CD8-positive, alpha-beta memory T cell (primary cell): ENCODE measurements around the gene PRKG1. TPM values are rescaled to one million over a fixed set of nuclear protein-coding genes. Genes with fewer than 3 reads are reported as not detected.

Experiments used
- CTCF ChIA-PET: fragments of 350-600 bp; sonication (Branson Sonifier 250); formaldehyde crosslinking; loops from one replicate; lab custom pipeline; 2021; ENCODE audit warnings: antibody characterized with exemption; lab: Charles Lee
- POLR2A ChIA-PET: fragments of 350-600 bp; sonication (Branson Sonifier 250); formaldehyde crosslinking; loops from one replicate; lab custom pipeline; 2021; ENCODE audit warnings: antibody characterized with exemption; lab: Charles Lee
- DNase-seq, 5 donors: peaks; one replicate each; pipeline versions ENCODE4 v3.0.0 to v3.0.0-alpha.2; 2020 to 2022; ENCODE audit warnings: mixed read lengths in 1 of 5
- H3K27ac ChIP-seq: one replicate; pipeline ENCODE4 v1.7.0; 2013; ENCODE audit warnings: low read depth, mild to moderate bottlenecking, low read length, moderate library complexity
- H3K27me3 ChIP-seq: 2 replicates; pipeline ENCODE4 v1.7.0; 2013; ENCODE audit warnings: low read length, mild to moderate bottlenecking; ENCODE audit not compliant: insufficient read depth, poor library complexity, severe bottlenecking
- H3K36me3 ChIP-seq: 2 replicates; pipeline ENCODE4 v1.7.0; 2013; ENCODE audit warnings: mild to moderate bottlenecking, low read length, moderate library complexity; ENCODE audit not compliant: insufficient read depth
- H3K4me1 ChIP-seq: 2 replicates; pipeline ENCODE4 v1.7.0; 2013; ENCODE audit warnings: mild to moderate bottlenecking, low read length, moderate library complexity; ENCODE audit not compliant: insufficient read depth
- H3K4me3 ChIP-seq: 2 replicates; pipeline ENCODE4 v1.7.0; 2013; ENCODE audit warnings: mild to moderate bottlenecking, low read length
- H3K9me3 ChIP-seq: 2 replicates; pipeline ENCODE4 v1.7.0; 2013; ENCODE audit warnings: mild to moderate bottlenecking, low read length
- H3K27ac Mint-ChIP-seq, 8 donors: one replicate each; pipeline ENCODE4 v1.8.0; 2020 to 2021; ENCODE audit warnings: mixed read lengths in 8 of 8, mild to moderate bottlenecking in 6 of 8, inconsistent platforms in 3 of 8, moderate library complexity in 3 of 8
- H3K27me3 Mint-ChIP-seq, 2 donors: one replicate each; pipeline ENCODE4 v1.8.0; 2020 to 2021; ENCODE audit warnings: mixed read lengths in 2 of 2, mild to moderate bottlenecking in 1 of 2, moderate library complexity in 1 of 2
- H3K36me3 Mint-ChIP-seq, 3 donors: one replicate each; pipeline ENCODE4 v1.8.0; 2020 to 2021; ENCODE audit warnings: mixed read lengths in 3 of 3, inconsistent platforms in 1 of 3, mild to moderate bottlenecking in 1 of 3
- H3K4me1 Mint-ChIP-seq, 3 donors: one replicate each; pipeline ENCODE4 v1.8.0; 2020 to 2021; ENCODE audit warnings: mixed read lengths in 3 of 3, inconsistent platforms in 1 of 3, mild to moderate bottlenecking in 1 of 3
- H3K4me3 Mint-ChIP-seq, 7 donors: one replicate each; pipeline ENCODE4 v1.8.0; 2020 to 2021; ENCODE audit warnings: mixed read lengths in 7 of 7, mild to moderate bottlenecking in 6 of 7, moderate library complexity in 4 of 7, inconsistent platforms in 2 of 7
- H3K9me3 Mint-ChIP-seq, 5 donors: one replicate each; pipeline ENCODE4 v1.8.0; 2020 to 2022; ENCODE audit warnings: mixed read lengths in 5 of 5, mild to moderate bottlenecking in 3 of 5, moderate library complexity in 2 of 5, inconsistent platforms in 1 of 5
- polyA plus RNA-seq: library from polyadenylated mRNA; unstranded; fragments of 300-500 nt; fragmentation: Illumina TruSeq; gene quantifications from one replicate; pipeline ENCODE4 v1.2.3, GENCODE V29; 2021
- total RNA-seq, 2 experiments: library from RNA; stranded (reverse); gene quantifications; one replicate each; pipeline ENCODE4 v1.2.3, GENCODE V29; 2021

Gene PRKG1
- total and polyA plus RNA-seq, 3 experiments from 2014 or later, result not detected

DNA sequence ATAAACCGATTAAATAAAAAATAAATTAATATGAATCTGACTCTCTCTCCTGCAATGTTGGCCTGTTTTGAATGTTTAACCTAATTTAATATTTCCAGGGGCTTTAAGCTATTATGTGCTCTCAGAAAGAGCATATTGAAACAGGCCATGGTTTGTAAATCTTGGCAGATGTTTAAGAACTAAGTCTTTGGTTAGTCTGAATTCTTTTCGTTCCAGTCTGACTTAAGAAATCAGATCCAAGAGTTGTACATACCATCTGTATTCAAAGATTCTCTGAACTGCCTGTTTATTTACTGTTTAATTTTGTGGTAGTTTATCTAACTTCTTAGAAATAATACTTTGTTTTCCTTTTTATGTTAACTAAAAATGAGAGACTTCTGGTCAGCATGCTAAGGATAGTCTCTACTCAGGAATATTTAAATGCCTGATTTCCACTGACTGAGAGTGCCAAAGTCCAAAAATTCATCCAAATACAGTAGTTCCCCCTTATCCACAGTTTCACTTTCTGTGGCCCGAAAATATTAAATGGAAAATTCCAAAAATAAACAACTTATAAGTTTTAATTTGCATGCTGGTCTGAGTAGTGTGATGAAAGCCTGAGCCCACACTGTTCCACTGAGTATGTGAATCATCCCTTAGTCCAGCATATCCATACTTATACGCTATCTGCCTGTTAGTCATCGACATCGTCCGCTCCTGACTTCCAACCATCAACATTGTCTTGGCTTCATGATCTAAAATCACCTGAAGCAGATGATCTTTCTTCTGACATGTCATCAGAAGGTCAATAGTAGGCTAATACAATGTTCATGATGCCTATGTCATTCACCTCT lies 863.2 kb downstream of the PRKG1 start:
- CTCF ChIA-PET, result no interaction called here

DNA sequence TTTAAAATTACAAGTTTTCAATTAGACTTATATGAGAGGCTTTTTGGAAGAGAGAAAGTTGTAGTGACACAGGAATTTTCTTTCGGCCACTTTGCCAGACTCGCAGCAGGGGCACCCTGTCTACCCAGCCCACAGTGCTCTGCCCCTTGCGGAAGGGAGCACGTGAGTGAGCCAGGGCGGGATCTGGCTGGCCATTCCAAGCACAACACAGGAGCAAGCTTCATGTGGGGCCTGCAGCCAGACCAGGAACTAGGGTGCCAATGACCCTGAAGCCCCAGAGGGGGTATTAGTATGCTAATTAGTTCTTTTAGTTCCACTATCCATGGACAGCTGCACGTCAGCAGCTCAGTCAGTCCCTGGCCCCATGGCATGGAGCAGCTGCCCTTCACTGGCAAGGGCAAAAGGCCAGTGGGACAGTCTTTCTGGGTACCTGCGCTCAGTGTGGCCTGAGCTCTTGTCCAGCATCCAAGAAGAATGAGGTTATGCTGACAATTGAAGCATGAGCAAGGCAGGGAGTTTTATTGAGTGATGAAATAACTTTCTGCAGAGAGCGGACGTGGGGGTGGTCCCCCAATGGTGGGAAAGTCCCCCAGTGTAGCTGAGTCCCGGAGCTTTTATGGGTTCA lies 876.2 kb downstream of the PRKG1 start:
- Mint-ChIP-seq H3K4me3 (no peak overlapping the region), H3K9me3 (no peaks in the 10 kb centered on the region), H3K4me1 (no peaks in the 10 kb centered on the region), H3K36me3 (no peaks in the 10 kb centered on the region), H3K27me3 (no peaks in the 10 kb centered on the region), H3K27ac (no peak overlapping the region)
- Histone ChIP-seq H3K9me3 (no peaks in the 10 kb centered on the region), H3K27ac (no peak overlapping the region), H3K4me3 (no peak overlapping the region), H3K27me3 (no peaks in the 10 kb centered on the region), H3K4me1 (no peaks in the 10 kb centered on the region), H3K36me3 (no peaks in the 10 kb centered on the region)
- ChIA-PET POLR2A (no interaction called here), CTCF (no interaction called here)
- no peak for DNase-seq

More for the DNA sequence above, 863.2 kb downstream of the PRKG1 start:
- no peaks in the 10 kb centered on the region for H3K4me1 Mint-ChIP-seq
- DNase-seq, result no peak
- no peak overlapping the region for H3K27ac ChIP-seq
- no peak overlapping the region for H3K27ac Mint-ChIP-seq
- POLR2A ChIA-PET, result no interaction called here
- H3K4me1 ChIP-seq, result no peaks in the 10 kb centered on the region
- no peaks in the 10 kb centered on the region for H3K36me3 ChIP-seq
- no peak overlapping the region for H3K4me3 ChIP-seq
- no peaks in the 10 kb centered on the region for H3K9me3 ChIP-seq
- H3K27me3 Mint-ChIP-seq, result no peaks in the 10 kb centered on the region
- no peak overlapping the region for H3K4me3 Mint-ChIP-seq
- no peaks in the 10 kb centered on the region for H3K27me3 ChIP-seq
- H3K9me3 Mint-ChIP-seq, result peaks cover 0 to 1% (median 0%) of the 10 kb centered on the region in 5 donors
- H3K36me3 Mint-ChIP-seq, result no peaks in the 10 kb centered on the region

DNA sequence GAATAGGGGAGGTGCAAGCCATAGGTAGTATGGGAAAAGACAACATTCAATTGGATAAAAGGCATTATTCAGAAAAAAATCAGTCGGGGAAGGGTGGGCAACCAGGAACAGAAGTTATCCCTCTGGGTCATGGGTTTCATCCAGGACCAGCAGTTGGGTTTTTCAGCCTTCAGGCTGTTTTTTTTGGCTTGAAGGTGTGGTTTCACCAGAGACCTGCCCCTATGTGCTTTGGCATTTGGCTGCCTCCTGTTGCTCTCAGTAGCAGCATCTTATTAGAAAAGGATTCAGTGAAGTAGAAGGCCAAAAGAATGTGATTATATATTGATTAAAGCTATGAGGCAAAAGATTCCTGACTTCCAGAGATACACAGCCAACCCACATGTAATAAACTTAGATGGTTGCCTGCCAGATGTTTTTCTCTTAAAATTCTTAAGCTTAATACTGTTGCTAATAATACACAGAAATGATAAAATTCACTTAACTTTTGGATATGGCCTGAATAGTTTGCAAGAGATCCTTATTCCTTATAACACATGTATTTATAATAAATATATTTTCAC lies 876.8 kb downstream of the PRKG1 start:
- ChIA-PET POLR2A (no interaction called here), CTCF (no interaction called here)
- no peak overlapping the region for H3K27ac Mint-ChIP-seq

DNA sequence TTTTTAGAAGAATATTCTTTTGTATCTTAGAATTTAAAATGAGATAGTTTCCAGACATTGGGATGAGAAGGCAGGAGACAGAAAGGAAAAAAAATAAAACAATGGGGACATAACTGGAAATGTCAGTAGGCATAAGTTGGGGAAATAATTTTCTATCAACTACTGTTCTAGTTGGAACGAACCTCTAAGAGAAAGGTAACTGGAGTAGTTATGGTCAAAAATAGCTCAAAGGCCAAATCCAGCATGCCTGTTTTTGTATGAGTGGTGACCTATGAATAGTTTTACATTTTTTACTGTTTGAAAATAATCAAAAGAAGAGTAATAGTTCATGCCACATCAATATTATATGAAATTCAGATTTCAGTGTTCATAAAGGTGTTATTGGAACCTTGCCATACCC lies 877.3 kb downstream of the PRKG1 start:
- Mint-ChIP-seq H3K9me3 (no peaks in the 10 kb centered on the region), H3K27ac (no peak overlapping the region), H3K4me1 (no peaks in the 10 kb centered on the region), H3K27me3 (no peaks in the 10 kb centered on the region), H3K36me3 (no peaks in the 10 kb centered on the region), H3K4me3 (no peak overlapping the region)
- ChIA-PET POLR2A (no interaction called here), CTCF (no interaction called here)
- no peak for DNase-seq
- Histone ChIP-seq H3K36me3 (no peaks in the 10 kb centered on the region), H3K4me1 (no peaks in the 10 kb centered on the region), H3K9me3 (no peaks in the 10 kb centered on the region), H3K27ac (no peak overlapping the region), H3K27me3 (no peaks in the 10 kb centered on the region), H3K4me3 (no peak overlapping the region)

More for the DNA sequence above, 876.8 kb downstream of the PRKG1 start:
- H3K4me1 Mint-ChIP-seq, result no peaks in the 10 kb centered on the region
- DNase-seq, result no peak
- no peaks in the 10 kb centered on the region for H3K9me3 Mint-ChIP-seq
- H3K27me3 Mint-ChIP-seq, result no peaks in the 10 kb centered on the region
- Histone ChIP-seq H3K9me3 (no peaks in the 10 kb centered on the region), H3K36me3 (no peaks in the 10 kb centered on the region), H3K27me3 (no peaks in the 10 kb centered on the region), H3K4me3 (no peak overlapping the region), H3K27ac (no peak overlapping the region), H3K4me1 (no peaks in the 10 kb centered on the region)
- H3K4me3 Mint-ChIP-seq, result no peak overlapping the region
- H3K36me3 Mint-ChIP-seq, result no peaks in the 10 kb centered on the region

DNA sequence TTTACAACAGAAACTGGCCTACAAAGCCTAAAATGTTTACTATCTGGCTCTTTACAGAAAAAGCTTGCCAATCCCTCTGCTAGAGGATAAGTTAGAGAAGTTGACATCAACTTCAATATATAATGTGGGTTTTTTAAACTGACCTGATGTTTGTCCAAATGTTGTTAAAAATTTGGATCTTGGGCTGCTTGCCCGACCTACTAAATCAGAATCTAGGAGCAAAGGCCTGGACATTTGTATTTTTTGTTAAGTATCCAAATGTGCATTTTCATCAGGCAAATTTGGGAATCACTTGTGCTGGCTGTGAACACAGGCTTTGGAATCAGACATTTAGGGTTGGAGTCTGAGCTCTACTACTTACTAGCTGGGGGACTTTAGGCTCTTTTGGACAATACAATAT lies 877.8 kb downstream of the PRKG1 start:
- Mint-ChIP-seq H3K36me3 (no peaks in the 10 kb centered on the region), H3K9me3 (no peaks in the 10 kb centered on the region), H3K27ac (no peak overlapping the region), H3K4me1 (no peaks in the 10 kb centered on the region), H3K27me3 (no peaks in the 10 kb centered on the region), H3K4me3 (no peak overlapping the region)
- ChIA-PET CTCF (no interaction called here), POLR2A (no interaction called here)
- no peaks in the 10 kb centered on the region for H3K4me1 ChIP-seq
- H3K4me3 ChIP-seq, result no peak overlapping the region
- no peak overlapping the region for H3K27ac ChIP-seq
- DNase-seq, result no peak
- H3K36me3 ChIP-seq, result no peaks in the 10 kb centered on the region
- H3K9me3 ChIP-seq, result no peaks in the 10 kb centered on the region
- no peaks in the 10 kb centered on the region for H3K27me3 ChIP-seq

DNA sequence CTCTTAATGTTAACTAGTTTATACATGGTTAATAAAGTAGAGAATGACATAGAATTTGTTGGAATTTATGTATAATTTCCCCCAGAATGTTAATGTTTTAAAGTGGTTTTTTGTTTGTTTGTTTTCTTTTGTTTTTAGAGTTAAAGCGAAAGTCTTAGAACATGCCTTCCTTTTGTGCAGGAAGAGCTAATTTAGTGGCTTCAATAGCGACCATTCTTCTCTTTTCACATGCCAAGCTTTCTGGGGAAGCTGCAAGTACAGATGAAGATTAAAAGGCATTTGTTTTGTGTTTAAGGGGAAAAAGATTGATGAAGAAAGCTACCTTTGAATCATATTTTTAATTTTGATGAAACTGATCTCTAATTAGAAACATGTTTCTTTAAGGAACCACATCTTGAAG lies 881.4 kb downstream of the PRKG1 start:
- ChIA-PET POLR2A (no interaction called here), CTCF (no interaction called here)
- no peaks in the 10 kb centered on the region for H3K9me3 ChIP-seq
- Mint-ChIP-seq H3K27me3 (peaks cover 2 to 9% of the 10 kb centered on the region in 2 donors), H3K27ac (no peak overlapping the region), H3K4me3 (no peak overlapping the region), H3K9me3 (no peaks in the 10 kb centered on the region), H3K4me1 (no peaks in the 10 kb centered on the region), H3K36me3 (no peaks in the 10 kb centered on the region)
- no peak overlapping the region for H3K4me3 ChIP-seq
- H3K36me3 ChIP-seq, result no peaks in the 10 kb centered on the region
- no peaks in the 10 kb centered on the region for H3K4me1 ChIP-seq
- H3K27ac ChIP-seq, result no peak overlapping the region
- DNase-seq, result no peak
- H3K27me3 ChIP-seq, result no peaks in the 10 kb centered on the region

DNA sequence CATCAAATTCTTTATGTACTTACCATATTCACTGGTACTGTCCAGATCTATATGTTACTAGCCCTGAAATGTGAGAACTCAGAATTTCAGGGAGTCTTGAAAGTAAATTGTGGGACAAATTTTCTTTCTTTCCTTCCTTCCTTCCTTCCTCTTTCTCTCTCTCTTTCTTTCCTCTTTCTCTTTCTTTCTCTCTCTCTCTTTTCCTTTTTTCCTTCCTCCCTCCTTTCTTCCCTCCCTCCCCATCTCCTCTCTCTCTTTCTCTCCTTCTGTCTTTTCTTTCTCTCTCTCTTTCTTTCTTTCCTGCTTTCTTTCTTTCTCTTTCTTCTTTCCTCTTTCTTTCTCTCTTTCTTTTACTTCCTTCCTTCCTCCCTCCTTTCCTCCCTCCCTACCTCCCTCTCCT lies 882.5 kb downstream of the PRKG1 start:
- no peaks in the 10 kb centered on the region for H3K4me1 ChIP-seq
- ChIA-PET CTCF (no interaction called here), POLR2A (no interaction called here)
- Mint-ChIP-seq H3K4me3 (no peak overlapping the region), H3K27me3 (peaks cover 2 to 12% of the 10 kb centered on the region in 2 donors), H3K36me3 (no peaks in the 10 kb centered on the region), H3K4me1 (no peaks in the 10 kb centered on the region), H3K9me3 (no peaks in the 10 kb centered on the region), H3K27ac (no peak overlapping the region)
- no peak overlapping the region for H3K4me3 ChIP-seq
- DNase-seq, result no peak
- no peaks in the 10 kb centered on the region for H3K9me3 ChIP-seq
- H3K27ac ChIP-seq, result no peak overlapping the region
- no peaks in the 10 kb centered on the region for H3K27me3 ChIP-seq
- H3K36me3 ChIP-seq, result no peaks in the 10 kb centered on the region

DNA sequence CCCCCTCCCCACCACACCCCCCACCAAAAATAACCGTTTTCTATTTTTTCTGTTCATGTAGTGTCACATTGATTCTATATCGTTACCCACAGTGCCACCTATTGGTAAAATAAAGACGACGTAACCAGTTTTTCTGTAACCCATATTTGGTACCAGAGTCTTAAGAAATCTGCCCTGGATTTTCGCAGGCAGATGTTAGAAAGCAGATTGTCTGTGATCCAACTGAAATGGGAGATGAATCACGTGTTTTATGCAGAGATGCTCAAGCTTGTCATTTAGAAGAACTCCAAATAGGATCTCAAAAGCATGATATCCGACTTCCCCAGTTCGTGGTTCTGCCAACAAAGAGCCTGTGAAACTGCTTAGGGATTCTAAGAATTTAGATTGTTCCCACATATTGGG lies 886.2 kb downstream of the PRKG1 start:
- CTCF ChIA-PET, result interaction anchor here (1.4 kb wide), 1 partner anchor 571 kb away, joined by 4 read pairs; no protein-coding TSS in a partner anchor

More for the DNA sequence above, 886.2 kb downstream of the PRKG1 start:
- Mint-ChIP-seq H3K27me3 (peaks cover 2 to 24% of the 10 kb centered on the region in 2 donors), H3K36me3 (no peaks in the 10 kb centered on the region), H3K27ac (no peak overlapping the region), H3K4me3 (no peak overlapping the region), H3K9me3 (no peaks in the 10 kb centered on the region), H3K4me1 (no peaks in the 10 kb centered on the region)
- POLR2A ChIA-PET, result no interaction called here
- peak in 2 of 5 donors; percentile 2 to 3 for DNase-seq
- Histone ChIP-seq H3K9me3 (no peaks in the 10 kb centered on the region), H3K27me3 (no peaks in the 10 kb centered on the region), H3K36me3 (no peaks in the 10 kb centered on the region), H3K4me3 (no peak overlapping the region), H3K27ac (no peak overlapping the region), H3K4me1 (no peaks in the 10 kb centered on the region)
